AG04450 (cell line): ENCODE results near the gene SNX30. TPM values are rescaled to one million over a fixed set of nuclear protein-coding genes. Genes with fewer than 3 reads are reported as not detected.

Source experiments
- CTCF ChIA-PET: fragments of 300-600, 350-600 bp; formaldehyde crosslinking; extraction: SDS; loops from one replicate; lab custom pipeline; 2022; ENCODE audit warnings: antibody characterized with exemption, inconsistent platforms; lab: Charles Lee
- POLR2A ChIA-PET: fragments of 350-600 bp; formaldehyde crosslinking; extraction: SDS; loops from one replicate; lab custom pipeline; 2021; ENCODE audit warnings: antibody characterized with exemption, inconsistent platforms; lab: Yijun Ruan, JAX
- DNase-seq: peaks from one replicate; pipeline ENCODE4 v3.0.0-alpha.2; 2011; ENCODE audit warnings: low read depth, low spot score
- H3K27ac ChIP-seq: one replicate; pipeline ENCODE4 v1.5.1; 2012; ENCODE audit warnings: low read depth, low read length, control low read depth
- H3K27me3 ChIP-seq: one replicate; pipeline ENCODE4 v1.6.0; 2012; ENCODE audit warnings: low read length; ENCODE audit not compliant: control insufficient read depth, insufficient read depth
- H3K4me3 ChIP-seq: 2 replicates; pipeline ENCODE4 v1.5.1; 2011; ENCODE audit warnings: mild to moderate bottlenecking, low read depth, low read length, control low read depth
- H3K9me3 ChIP-seq: 2 replicates; pipeline ENCODE4 v1.5.1; 2012; ENCODE audit warnings: low read length; ENCODE audit not compliant: control insufficient read depth, insufficient read depth
- CTCF ChIP-seq: IDR thresholded peaks from 2 replicates; pipeline ENCODE4 v1.5.1; 2011; ENCODE audit warnings: low read depth, low read length, control low read depth, inconsistent platforms
- polyA plus RNA-seq: library from polyadenylated mRNA; depleted of rRNA; stranded (reverse); fragments of >200 nt; gene quantifications from 2 replicates; pipeline ENCODE4 v1.2.3, GENCODE V29; 2011

Gene SNX30
- polyA plus RNA-seq, 1 experiment, result 11.5 TPM

DNA sequence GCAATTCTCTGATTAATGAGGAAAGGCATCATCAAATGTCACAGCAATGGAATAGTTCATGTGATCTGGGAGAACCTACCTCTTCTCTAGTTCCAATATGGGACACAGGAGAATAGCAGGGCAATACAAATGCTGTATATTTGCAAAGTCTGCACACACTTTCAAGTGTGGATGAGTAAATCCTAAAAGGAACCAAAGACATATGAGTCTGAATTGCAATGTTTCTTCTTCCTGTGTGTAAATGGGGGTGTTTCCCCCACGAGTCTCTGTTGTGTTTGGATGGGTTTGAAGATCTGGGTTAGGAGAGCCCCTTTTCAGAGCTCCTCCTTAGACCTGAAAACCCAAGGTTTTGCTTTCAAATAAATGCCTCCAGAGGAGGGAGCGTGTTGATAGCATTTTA, 113.2 kb downstream of the SNX30 start:
- Histone ChIP-seq H3K9me3 (peaks cover 8% of the 10 kb centered on the region), H3K27ac (no peak overlapping the region), H3K27me3 (no peaks in the 10 kb centered on the region), H3K4me3 (no peak overlapping the region)
- DNase-seq, result no peak
- TF ChIP-seq CTCF, result no peak
- POLR2A ChIA-PET, result no interaction called here
- CTCF ChIA-PET, result interaction anchor here (2.1 kb wide), 1 partner anchor 40 kb away, joined by 8 read pairs; no protein-coding TSS in a partner anchor

DNA sequence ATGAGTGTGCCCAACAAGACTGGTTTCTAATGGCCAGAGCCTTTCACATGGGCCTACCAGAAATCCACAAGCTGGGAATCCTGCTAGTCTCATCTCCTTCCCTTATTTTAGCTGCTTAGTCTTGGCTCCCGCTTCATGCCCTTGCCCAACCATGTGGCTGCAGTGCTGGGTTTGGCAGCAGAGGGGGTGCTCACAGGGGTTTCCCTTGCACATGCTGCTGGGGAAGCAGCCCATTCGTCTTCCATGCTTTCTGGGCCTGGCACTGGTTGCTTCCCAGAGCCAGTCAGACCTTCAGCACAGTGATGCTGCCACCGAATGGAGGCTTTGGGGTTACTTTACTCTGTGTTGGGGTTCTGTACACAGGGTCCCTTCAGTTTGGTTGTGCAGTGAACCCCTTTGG, 113.8 kb downstream of the SNX30 start:
- no peak for DNase-seq
- POLR2A ChIA-PET, result no interaction called here
- Histone ChIP-seq H3K27me3 (no peaks in the 10 kb centered on the region), H3K4me3 (no peak overlapping the region), H3K9me3 (peaks cover 8% of the 10 kb centered on the region), H3K27ac (no peak overlapping the region)
- CTCF ChIA-PET, result interaction anchor here (2.1 kb wide), 1 partner anchor 39 kb away, joined by 8 read pairs; no protein-coding TSS in a partner anchor
- TF ChIP-seq CTCF, result no peak

DNA sequence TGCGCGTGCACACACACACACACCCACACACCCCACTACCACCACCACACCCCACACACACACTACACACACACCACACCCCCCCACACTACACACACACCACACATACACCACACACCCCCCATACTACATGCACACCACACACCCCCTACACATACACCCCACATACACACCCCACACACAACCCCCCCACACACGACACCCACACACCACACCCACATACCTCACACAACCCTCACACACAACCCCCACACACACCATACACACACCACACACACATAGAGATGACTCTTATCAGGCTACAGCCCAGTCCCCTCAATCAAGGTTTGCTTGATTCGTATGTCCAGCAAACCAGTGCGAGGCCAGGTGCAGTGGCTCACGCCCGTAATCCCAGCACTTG, 114.4 kb downstream of the SNX30 start:
- DNase-seq, result no peak
- Histone ChIP-seq H3K9me3 (peaks cover 8% of the 10 kb centered on the region), H3K27ac (no peak overlapping the region), H3K27me3 (no peaks in the 10 kb centered on the region), H3K4me3 (no peak overlapping the region)
- POLR2A ChIA-PET, result no interaction called here
- TF ChIP-seq CTCF, result no peak
- CTCF ChIA-PET, result no interaction called here

GRCh38 chr9:112866662-112867274, 116.2 kb downstream of the SNX30 start:
- ChIA-PET POLR2A (no interaction called here), CTCF (no interaction called here)
- H3K27me3 ChIP-seq, result no peaks in the 10 kb centered on the region

More at GRCh38 chr9:112866662-112867274, 116.2 kb downstream of the SNX30 start:
- no peak for TF ChIP-seq CTCF
- Histone ChIP-seq H3K4me3 (no peak overlapping the region), H3K27ac (no peak overlapping the region), H3K9me3 (peaks cover 8% of the 10 kb centered on the region)
- DNase-seq, result no peak
